Skeletal muscle tissue (tissue), 4 donors: Measurements from ENCODE around the gene HLF. TPM values are rescaled to one million over a fixed set of nuclear protein-coding genes. Genes with fewer than 3 reads are reported as not detected.

Experiments
- H3K27ac ChIP-seq: one replicate; pipeline ENCODE4 v1.7.0; 2013; ENCODE audit warnings: mild to moderate bottlenecking, low read depth, low read length, inconsistent platforms
- H3K27me3 ChIP-seq, 3 donors: one replicate each; pipeline ENCODE4 v1.7.0; 2013; ENCODE audit warnings: low read length in 3 of 3; ENCODE audit not compliant: control insufficient read depth in 3 of 3, insufficient read depth in 3 of 3
- H3K36me3 ChIP-seq, 3 donors: one replicate each; pipeline ENCODE4 v1.7.0; 2013; ENCODE audit warnings: low read length in 3 of 3; ENCODE audit not compliant: control insufficient read depth in 3 of 3, insufficient read depth in 3 of 3
- H3K4me1 ChIP-seq, 3 donors: one replicate each; pipeline ENCODE4 v1.7.0; 2013; ENCODE audit warnings: low read length in 3 of 3, mild to moderate bottlenecking in 3 of 3; ENCODE audit not compliant: control insufficient read depth in 3 of 3, insufficient read depth in 3 of 3
- H3K4me3 ChIP-seq, 3 donors: one replicate each; pipeline ENCODE4 v1.7.0; 2013; ENCODE audit warnings: low read length in 3 of 3
- H3K9ac ChIP-seq, 3 donors: one replicate each; pipeline ENCODE4 v1.7.0; 2013; ENCODE audit warnings: low read length in 3 of 3, mild to moderate bottlenecking in 3 of 3, moderate library complexity in 2 of 3, low read depth in 1 of 3
- H3K9me3 ChIP-seq, 3 donors: one replicate each; pipeline ENCODE4 v1.7.0; 2013; ENCODE audit warnings: low read length in 3 of 3; ENCODE audit not compliant: control insufficient read depth in 3 of 3
- total RNA-seq: library from RNA; depleted of rRNA; stranded (reverse); fragments of >200 nt; gene quantifications from one replicate; pipeline ENCODE4 v1.2.3, GENCODE V29; 2014
- donor health status: Osteomylitis.

The HLF gene
- total RNA-seq, 1 donor from 2014 or later: 4.7 TPM

DNA sequence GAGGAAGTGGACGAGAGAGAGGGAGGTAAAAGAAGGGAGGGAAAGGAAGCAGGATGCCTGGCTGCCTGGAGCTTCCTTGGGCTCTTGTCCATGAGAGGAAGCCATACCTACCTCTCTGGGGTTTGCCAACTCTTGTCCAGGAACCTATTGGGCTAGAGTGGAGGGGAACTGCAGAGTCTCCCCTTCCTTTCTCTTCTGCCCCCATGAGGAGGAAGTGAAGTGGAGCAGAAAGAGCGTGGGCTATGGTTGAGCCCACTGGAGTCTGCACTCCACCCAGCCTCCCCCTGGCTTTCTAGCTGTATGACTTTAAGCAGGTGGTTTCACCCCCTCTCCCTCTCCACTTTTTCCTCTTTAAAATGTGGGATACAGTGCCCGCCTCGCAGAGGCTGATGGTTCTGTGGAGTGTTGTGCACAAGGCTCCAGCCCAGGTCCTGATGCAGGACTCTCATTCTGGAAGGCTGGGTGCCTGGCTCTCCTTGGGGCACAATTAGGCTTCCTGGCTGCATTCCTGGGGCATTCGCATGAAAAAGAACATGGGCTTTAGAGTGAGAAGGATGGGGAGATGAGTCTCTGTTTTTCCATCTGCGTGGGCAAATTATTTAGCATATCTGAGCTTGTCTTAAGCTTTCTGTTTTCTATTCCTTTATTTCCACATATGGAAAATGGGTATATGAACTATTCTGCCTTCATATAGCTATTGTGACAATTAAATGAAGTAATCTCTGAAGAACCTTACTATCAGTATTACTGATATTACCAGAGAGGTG lies 40.7 kb downstream of the HLF start:
- H3K4me1 ChIP-seq: peaks cover 0 to 7% (median 0%) of the 10 kb centered on the region in 3 donors
- H3K4me3 ChIP-seq: no peak overlapping the region
- no peak overlapping the region for H3K27ac ChIP-seq
- no peaks in the 10 kb centered on the region for H3K9me3 ChIP-seq
- no peaks in the 10 kb centered on the region for H3K27me3 ChIP-seq
- no peak overlapping the region for H3K9ac ChIP-seq
- H3K36me3 ChIP-seq: no peaks in the 10 kb centered on the region

DNA sequence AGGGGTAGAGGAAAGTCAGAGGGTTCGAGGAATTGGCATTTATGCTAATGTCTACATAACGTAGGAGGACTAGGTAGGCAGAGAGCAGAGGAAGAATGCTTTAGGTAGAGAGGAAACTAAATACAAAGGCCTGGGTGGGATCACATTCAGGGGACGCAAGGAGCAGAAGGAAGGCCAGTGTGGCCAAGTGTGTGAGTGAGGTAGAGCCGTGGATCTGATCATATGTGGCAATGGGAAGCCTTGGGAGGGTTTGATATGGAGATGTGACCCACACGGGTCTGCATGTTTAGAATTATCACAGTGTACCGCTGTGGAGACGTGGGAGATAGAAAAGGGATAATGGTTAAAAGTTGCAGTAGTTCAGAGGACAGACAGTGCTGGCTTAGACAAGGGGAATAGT lies 43.1 kb downstream of the HLF start:
- Histone ChIP-seq H3K27ac (no peak overlapping the region), H3K9me3 (no peaks in the 10 kb centered on the region), H3K4me1 (peaks cover 0 to 5% (median 0%) of the 10 kb centered on the region in 3 donors), H3K4me3 (no peak overlapping the region), H3K9ac (no peak overlapping the region), H3K27me3 (no peaks in the 10 kb centered on the region), H3K36me3 (no peaks in the 10 kb centered on the region)

- H3K4me1 ChIP-seq: peaks cover 0 to 5% (median 0%) of the 10 kb centered on the region in 3 donors
- no peaks in the 10 kb centered on the region for H3K27me3 ChIP-seq
- no peak overlapping the region for H3K27ac ChIP-seq
- no peak overlapping the region for H3K4me3 ChIP-seq
- no peak overlapping the region for H3K9ac ChIP-seq
- H3K9me3 ChIP-seq: no peaks in the 10 kb centered on the region
- H3K36me3 ChIP-seq: no peaks in the 10 kb centered on the region
Measured at GRCh38 chr17:55308613-55309391, 44.0 kb downstream of the HLF start.

GRCh38 chr17:55311767-55312375 lies 47.1 kb downstream of the HLF start:
- Histone ChIP-seq H3K4me1 (no peaks in the 10 kb centered on the region), H3K27ac (no peak overlapping the region), H3K4me3 (no peak overlapping the region), H3K36me3 (no peaks in the 10 kb centered on the region), H3K9me3 (no peaks in the 10 kb centered on the region), H3K27me3 (no peaks in the 10 kb centered on the region), H3K9ac (no peak overlapping the region)

DNA sequence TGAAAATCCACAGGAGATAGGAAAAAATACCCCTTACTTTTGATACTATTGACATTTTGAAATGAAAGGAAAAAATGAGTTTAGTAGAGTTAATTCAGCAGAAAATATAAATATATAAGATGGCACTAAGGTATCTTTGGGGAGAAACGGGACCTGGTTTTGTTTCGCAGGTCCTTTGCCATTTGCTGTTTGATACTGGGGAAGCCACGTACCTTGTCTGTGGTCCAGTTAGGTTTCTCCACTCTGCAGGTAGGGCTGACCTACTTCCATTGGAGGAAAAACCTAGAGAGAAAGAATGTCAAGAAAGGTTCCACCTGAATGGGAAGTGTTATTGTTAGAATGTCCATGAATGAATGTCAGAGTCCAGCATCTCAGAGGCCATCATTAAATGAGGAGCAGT lies 48.1 kb downstream of the HLF start:
- Histone ChIP-seq H3K4me3 (no peak overlapping the region), H3K27me3 (no peaks in the 10 kb centered on the region), H3K27ac (no peak overlapping the region), H3K4me1 (no peaks in the 10 kb centered on the region), H3K36me3 (peaks cover 0 to 2% (median 0%) of the 10 kb centered on the region in 3 donors), H3K9ac (no peak overlapping the region), H3K9me3 (no peaks in the 10 kb centered on the region)

DNA sequence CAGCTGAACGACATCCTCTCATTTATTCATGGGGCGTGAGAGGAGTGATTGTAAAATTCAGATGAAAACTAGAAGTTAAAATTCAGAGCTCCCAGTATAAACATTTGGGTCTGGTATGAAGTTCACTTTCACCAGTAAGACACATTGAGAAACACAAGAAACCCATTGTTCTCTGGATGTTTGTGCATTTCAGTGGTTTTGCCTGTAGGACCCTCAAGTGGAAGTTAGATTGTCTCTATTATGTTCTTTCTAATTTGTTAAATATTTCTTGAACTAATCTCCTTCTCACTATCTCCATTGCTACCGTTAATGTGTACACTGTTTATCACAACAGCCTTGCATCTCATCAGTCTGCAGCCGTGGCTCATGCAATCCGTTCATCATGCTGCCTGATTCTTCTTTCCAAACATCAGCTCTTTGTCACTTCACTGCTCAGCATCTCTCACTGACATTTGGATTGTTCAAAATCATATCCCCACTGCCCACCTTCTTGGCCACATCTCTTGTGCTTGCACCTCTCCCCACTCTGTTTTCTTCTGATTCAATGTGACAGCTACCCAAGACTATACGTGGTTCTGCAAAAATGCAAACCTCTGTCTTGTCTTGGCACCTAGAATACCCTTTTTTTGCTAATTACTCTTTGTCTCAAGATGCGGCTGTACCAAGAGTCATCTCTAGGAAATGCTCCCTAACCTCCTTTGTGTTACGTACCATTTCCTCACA lies 49.5 kb downstream of the HLF start:
- no peaks in the 10 kb centered on the region for H3K9me3 ChIP-seq
- no peak overlapping the region for H3K4me3 ChIP-seq
- H3K36me3 ChIP-seq: peaks cover 0 to 2% (median 0%) of the 10 kb centered on the region in 3 donors
- H3K9ac ChIP-seq: no peak overlapping the region
- H3K27ac ChIP-seq: no peak overlapping the region
- no peaks in the 10 kb centered on the region for H3K4me1 ChIP-seq
- H3K27me3 ChIP-seq: no peaks in the 10 kb centered on the region

GRCh38 chr17:55314784-55315491 lies 50.2 kb downstream of the HLF start:
- no peaks in the 10 kb centered on the region for H3K27me3 ChIP-seq
- H3K36me3 ChIP-seq: peaks cover 0 to 2% (median 0%) of the 10 kb centered on the region in 3 donors
- no peak overlapping the region for H3K9ac ChIP-seq
- no peaks in the 10 kb centered on the region for H3K4me1 ChIP-seq
- no peak overlapping the region for H3K27ac ChIP-seq
- H3K9me3 ChIP-seq: no peaks in the 10 kb centered on the region
- H3K4me3 ChIP-seq: no peak overlapping the region

- Histone ChIP-seq H3K9me3 (no peaks in the 10 kb centered on the region), H3K9ac (no peak overlapping the region), H3K27ac (no peak overlapping the region), H3K4me3 (no peak overlapping the region), H3K36me3 (peaks cover 0 to 6% (median 0%) of the 10 kb centered on the region in 3 donors), H3K4me1 (peaks cover 0 to 12% (median 0%) of the 10 kb centered on the region in 3 donors), H3K27me3 (no peaks in the 10 kb centered on the region)
Measured at GRCh38 chr17:55316499-55316898, 51.7 kb downstream of the HLF start.

DNA sequence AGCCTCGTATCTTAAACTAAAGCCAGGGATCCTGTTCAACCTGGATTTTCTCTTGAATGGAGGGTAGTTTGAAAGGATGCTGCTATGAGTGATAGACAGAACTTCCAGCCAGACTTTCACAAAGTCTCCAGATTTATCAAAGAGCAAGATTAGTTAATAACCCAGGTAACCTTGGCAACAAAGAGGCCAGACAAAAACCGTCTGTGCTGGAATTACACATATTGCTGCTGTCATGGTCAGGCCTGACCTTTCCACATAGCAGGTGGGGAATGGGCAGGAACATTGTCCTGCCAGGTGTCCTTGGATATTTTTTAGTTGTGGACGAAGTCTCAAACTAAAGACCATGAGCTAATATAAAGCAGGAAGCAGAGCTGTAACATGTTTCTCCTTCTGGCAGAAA lies 52.5 kb downstream of the HLF start:
- Histone ChIP-seq H3K36me3 (peaks cover 0 to 6% (median 0%) of the 10 kb centered on the region in 3 donors), H3K27ac (no peak overlapping the region), H3K9me3 (no peaks in the 10 kb centered on the region), H3K27me3 (no peaks in the 10 kb centered on the region), H3K9ac (no peak overlapping the region), H3K4me1 (peaks cover 0 to 14% (median 0%) of the 10 kb centered on the region in 3 donors), H3K4me3 (no peak overlapping the region)
